Neutrophil (primary cell): ENCODE data around the gene LY6G6D.

Experiments used
- H3K27ac ChIP-seq: fragments of 200-600 bp; sonication (generic); 2 replicates; pipeline ENCODE4 v1.5.1; 2016; ENCODE audit warnings: mild to moderate bottlenecking, moderate library complexity
- H3K27me3 ChIP-seq: fragments of 200-600 bp; sonication (generic); 2 replicates; pipeline ENCODE4 v1.6.0; 2016; ENCODE audit warnings: mild to moderate bottlenecking
- H3K36me3 ChIP-seq: fragments of 200-600 bp; sonication (generic); 2 replicates; pipeline ENCODE4 v1.5.1; 2017
- H3K4me1 ChIP-seq, 2 experiments: fragments of 200-600 bp in 1 of 2; sonication (generic) in 1 of 2; 1 replicate in 1 of 2; 2 replicates in 1 of 2; pipeline versions ENCODE4 v1.5.1 to v1.6.1; 2013 to 2016; ENCODE audit warnings: low read depth in 1 of 2, low read length in 1 of 2, mild to moderate bottlenecking in 1 of 2, moderate library complexity in 1 of 2; ENCODE audit not compliant: control insufficient read depth in 1 of 2, insufficient read depth in 1 of 2
- H3K4me3 ChIP-seq, 2 experiments: fragments of 200-600 bp in 1 of 2; sonication (generic) in 1 of 2; 1 replicate in 1 of 2; 2 replicates in 1 of 2; pipeline ENCODE4 v1.5.1; 2013 to 2016; ENCODE audit warnings: low read depth in 1 of 2, low read length in 1 of 2, mild to moderate bottlenecking in 1 of 2, moderate library complexity in 1 of 2
- H3K9me3 ChIP-seq: fragments of 200-600 bp; sonication (generic); 2 replicates; pipeline ENCODE4 v1.5.1; 2016
- CTCF ChIP-seq: fragments of 200-600 bp; sonication (generic); IDR thresholded peaks from 2 replicates; pipeline ENCODE4 v1.5.1; 2016; ENCODE audit warnings: antibody characterized with exemption

The LY6G6D gene

GRCh38 chr6:31676322-31676903 lies 38.7 kb upstream of the LY6G6D start:
- no peak for TF ChIP-seq CTCF

GRCh38 chr6:31676904-31677303 lies 38.2 kb upstream of the LY6G6D start:
- Histone ChIP-seq H3K27ac (no peak overlapping the region), H3K4me3 (no peak overlapping the region), H3K4me1 (peaks cover 13 to 16% of the 10 kb centered on the region in 2 experiments), H3K27me3 (peaks cover 7% of the 10 kb centered on the region), H3K9me3 (no peaks in the 10 kb centered on the region), H3K36me3 (peaks cover 27% of the 10 kb centered on the region)
- no peak for TF ChIP-seq CTCF

More at GRCh38 chr6:31676322-31676903, 38.7 kb upstream of the LY6G6D start:
- Histone ChIP-seq H3K27ac (no peak overlapping the region), H3K36me3 (peaks cover 32% of the 10 kb centered on the region), H3K9me3 (no peaks in the 10 kb centered on the region), H3K27me3 (peaks cover 2% of the 10 kb centered on the region), H3K4me3 (no peak overlapping the region), H3K4me1 (peaks cover 10 to 12% of the 10 kb centered on the region in 2 experiments)

- Histone ChIP-seq H3K27me3 (peaks cover 15% of the 10 kb centered on the region), H3K9me3 (no peaks in the 10 kb centered on the region), H3K27ac (no peak overlapping the region), H3K4me1 (peaks cover 16% of the 10 kb centered on the region in 2 experiments), H3K4me3 (no peak overlapping the region), H3K36me3 (peaks cover 19% of the 10 kb centered on the region)
- TF ChIP-seq CTCF = no peak
These were observed 37.2 kb upstream of the LY6G6D start for GRCh38 chr6:31677955-31678354.

- Histone ChIP-seq H3K9me3 (no peaks in the 10 kb centered on the region), H3K27me3 (peaks cover 19% of the 10 kb centered on the region), H3K4me3 (peak within 1 kb of the TSS; percentile 65 to 72), H3K27ac (peak within 1 kb of the TSS; percentile 40), H3K4me1 (peaks cover 16 to 20% of the 10 kb centered on the region in 2 experiments), H3K36me3 (peaks cover 27% of the 10 kb centered on the region)
- peak; percentile 79 for TF ChIP-seq CTCF
These were observed 34.7 kb upstream of the LY6G6D start, which contains the start of gene LY6G5C for GRCh38 chr6:31680226-31681134. TSS of gene LY6G5C (minus strand) at chr6:31681067. CDS start at chr6:31680373, 694 bp downstream.

GRCh38 chr6:31681135-31681671 lies 33.9 kb upstream of the LY6G6D start:
- peaks cover 32% of the 10 kb centered on the region for H3K36me3 ChIP-seq
- H3K27me3 ChIP-seq = peaks cover 19% of the 10 kb centered on the region
- peak overlapping the region; percentile 40 for H3K27ac ChIP-seq
- peaks cover 16 to 20% of the 10 kb centered on the region in 2 experiments for H3K4me1 ChIP-seq
- H3K9me3 ChIP-seq = no peaks in the 10 kb centered on the region
- H3K4me3 ChIP-seq = peak overlapping the region; percentile 65 to 72
- TF ChIP-seq CTCF = no peak
